ENCODE data around the gene DSCAM. TPM values are rescaled to one million over a fixed set of nuclear protein-coding genes. Genes with fewer than 3 reads are reported as not detected.

Gene DSCAM
- total and polyA plus RNA-seq, 2 donors (not counting 3 experiments of a cell fraction or from before 2014, with no cell fraction given), result not detected

DNA sequence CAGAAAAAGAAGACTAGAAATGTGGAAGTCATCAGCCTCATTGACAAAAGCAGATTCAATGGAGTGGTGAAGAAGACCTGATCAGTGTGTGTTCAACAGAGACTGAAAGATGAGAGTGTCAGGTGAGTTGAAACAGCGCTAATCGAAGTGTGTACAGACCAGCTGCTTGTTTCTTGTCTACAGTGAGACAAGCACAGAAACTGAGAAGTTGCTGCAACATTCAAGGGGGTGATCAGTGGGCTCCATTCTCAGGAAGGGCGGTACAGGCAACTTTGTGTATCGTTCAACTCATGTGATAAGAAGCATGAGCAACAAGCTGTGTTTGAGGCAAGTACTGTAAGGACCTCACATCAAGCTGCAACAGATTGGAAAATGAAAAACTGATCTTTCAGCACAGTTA is 19.4 kb downstream of the DSCAM start:
- BruUV-seq (replicated peaks), result no TSS peak
- Histone ChIP-seq H3K36me3 (ENCODE audit: control insufficient read depth in 2 of 2, extremely low read depth in 1 of 2, insufficient read depth in 2 of 2, low read length in 2 of 2) (no peaks in the 10 kb centered on the region), H3K4me2 (ENCODE audit: insufficient read depth, low read length) (no peak overlapping the region), H3K79me2 (ENCODE audit: control insufficient read depth, insufficient read depth, low read length) (no peaks in the 10 kb centered on the region), H3K9ac (replicated peaks; ENCODE audit: extremely low read depth, insufficient read depth, low read length) (no peak overlapping the region), H3K4me3 (replicated peaks in 1 of 3; ENCODE audit: insufficient read depth in 1 of 3, low read depth in 1 of 3, low read length in 3 of 3) (no peak overlapping the region), H2AFZ (ENCODE audit: low read depth, low read length) (no peak overlapping the region), H3K27ac (ENCODE audit: insufficient read depth, low read depth, low read length) (no peak overlapping the region), H3K4me1 (ENCODE audit: control insufficient read depth, extremely low read depth, insufficient read depth, low read length) (no peaks in the 10 kb centered on the region), H3K9me1 (replicated peaks; ENCODE audit: control insufficient read depth, extremely low read depth, insufficient read depth, low read length) (no peaks in the 10 kb centered on the region), H3K27me3 (ENCODE audit: control insufficient read depth in 2 of 2, insufficient read depth in 2 of 2, low read length in 2 of 2) (no peaks in the 10 kb centered on the region), H3K9me3 (replicated peaks; ENCODE audit: control insufficient read depth, insufficient read depth, low read length) (peaks cover 10% of the 10 kb centered on the region), H4K20me1 (replicated peaks; ENCODE audit: control insufficient read depth, extremely low read depth, insufficient read depth, low read length) (no peaks in the 10 kb centered on the region)
- dilution Hi-C loops (cut with MboI; ENCODE audit: extremely low pct_ligation_motif_present, low sequenced_read_pairs), result no loop called here
- no peak for TF ChIP-seq JUN (IDR thresholded peaks at IDR 0.05; ENCODE audit: borderline replicate concordance, insufficient read depth, insufficient read length, low read depth)
- TF ChIP-seq POLR2A (IDR thresholded peaks at IDR 0.05; ENCODE audit: low read depth, low read length), result no peak
- TF ChIP-seq MYC (IDR thresholded peaks at IDR 0.05; ENCODE audit: low read depth, low read length), result no peak
- no peak for TF ChIP-seq FOS (IDR thresholded peaks at IDR 0.05; ENCODE audit: borderline replicate concordance, insufficient read depth, low read length)
- no peak for TF ChIP-seq POLR2AphosphoS5 (IDR thresholded peaks at IDR 0.05; ENCODE audit: insufficient read depth, low read depth, low read length)
- no peak for TF ChIP-seq EZH2 (IDR thresholded peaks at IDR 0.05; ENCODE audit: borderline replicate concordance, low read depth, low read length, severe bottlenecking)
- TF ChIP-seq GATA2 (IDR thresholded peaks at IDR 0.05; ENCODE audit: insufficient read depth, insufficient read length, low read depth, low read length), result no peak
- TF ChIP-seq, protein P1, sequence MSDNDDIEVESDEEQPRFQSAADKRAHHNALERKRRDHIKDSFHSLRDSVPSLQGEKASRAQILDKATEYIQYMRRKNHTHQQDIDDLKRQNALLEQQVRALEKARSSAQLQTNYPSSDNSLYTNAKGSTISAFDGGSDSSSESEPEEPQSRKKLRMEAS (IDR thresholded peaks at IDR 0.05; ENCODE audit: insufficient read depth, insufficient read length), result no peak
- TF ChIP-seq, protein P2, sequence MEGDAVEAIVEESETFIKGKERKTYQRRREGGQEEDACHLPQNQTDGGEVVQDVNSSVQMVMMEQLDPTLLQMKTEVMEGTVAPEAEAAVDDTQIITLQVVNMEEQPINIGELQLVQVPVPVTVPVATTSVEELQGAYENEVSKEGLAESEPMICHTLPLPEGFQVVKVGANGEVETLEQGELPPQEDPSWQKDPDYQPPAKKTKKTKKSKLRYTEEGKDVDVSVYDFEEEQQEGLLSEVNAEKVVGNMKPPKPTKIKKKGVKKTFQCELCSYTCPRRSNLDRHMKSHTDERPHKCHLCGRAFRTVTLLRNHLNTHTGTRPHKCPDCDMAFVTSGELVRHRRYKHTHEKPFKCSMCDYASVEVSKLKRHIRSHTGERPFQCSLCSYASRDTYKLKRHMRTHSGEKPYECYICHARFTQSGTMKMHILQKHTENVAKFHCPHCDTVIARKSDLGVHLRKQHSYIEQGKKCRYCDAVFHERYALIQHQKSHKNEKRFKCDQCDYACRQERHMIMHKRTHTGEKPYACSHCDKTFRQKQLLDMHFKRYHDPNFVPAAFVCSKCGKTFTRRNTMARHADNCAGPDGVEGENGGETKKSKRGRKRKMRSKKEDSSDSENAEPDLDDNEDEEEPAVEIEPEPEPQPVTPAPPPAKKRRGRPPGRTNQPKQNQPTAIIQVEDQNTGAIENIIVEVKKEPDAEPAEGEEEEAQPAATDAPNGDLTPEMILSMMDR (IDR thresholded peaks at IDR 0.05; ENCODE audit: extremely low read depth in 1 of 2, insufficient read depth in 1 of 2, low read depth in 1 of 2, low read length in 2 of 2), result no peak
- DNase-seq (ENCODE audit: low read depth, low spot score), result no peak
- intact Hi-C loops (cut with micrococcal nuclease), result no loop called here
- POLR2A ChIA-PET, result no interaction called here
- no peak for FAIRE-seq
- CTCF ChIA-PET, result no interaction called here
